Measurements from ENCODE around the gene AKAP6. TPM values are rescaled to one million over a fixed set of nuclear protein-coding genes. Genes with fewer than 3 reads are reported as not detected.

AKAP6 gene
- total RNA-seq, 1 donor from 2014 or later, result 600 TPM

DNA sequence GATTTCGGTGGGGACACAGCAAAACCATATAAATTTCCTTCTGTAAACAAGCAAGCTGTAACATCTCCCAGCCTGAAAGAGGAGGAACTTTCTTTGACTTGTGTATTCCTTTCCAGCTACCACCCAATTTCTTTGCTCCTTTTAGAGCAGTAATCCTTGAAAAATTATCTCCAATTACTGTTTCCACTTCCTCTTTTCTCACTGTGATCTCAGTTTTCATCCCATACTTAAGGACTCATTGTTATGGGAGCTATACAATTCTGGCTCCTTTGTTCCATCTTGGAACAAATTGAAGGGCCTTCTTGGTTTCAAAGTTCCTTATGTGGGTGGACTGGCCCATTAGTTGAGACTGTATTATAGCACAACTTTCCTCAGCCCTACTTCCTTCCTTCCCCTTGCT is 152.6 kb downstream of the AKAP6 start:
- Mint-ChIP-seq H3K4me3 (ENCODE audit: unreplicated experiment) (no peak overlapping the region), H3K4me1 (ENCODE audit: low read depth, unreplicated experiment) (peaks cover 7% of the 10 kb centered on the region), H3K27me3 (ENCODE audit: unreplicated experiment) (no peaks in the 10 kb centered on the region), H3K36me3 (ENCODE audit: unreplicated experiment) (peaks cover 5% of the 10 kb centered on the region), H3K9me3 (ENCODE audit: unreplicated experiment) (peaks cover 7% of the 10 kb centered on the region), H3K27ac (ENCODE audit: unreplicated experiment) (no peak overlapping the region)
- TF ChIP-seq, protein P1, sequence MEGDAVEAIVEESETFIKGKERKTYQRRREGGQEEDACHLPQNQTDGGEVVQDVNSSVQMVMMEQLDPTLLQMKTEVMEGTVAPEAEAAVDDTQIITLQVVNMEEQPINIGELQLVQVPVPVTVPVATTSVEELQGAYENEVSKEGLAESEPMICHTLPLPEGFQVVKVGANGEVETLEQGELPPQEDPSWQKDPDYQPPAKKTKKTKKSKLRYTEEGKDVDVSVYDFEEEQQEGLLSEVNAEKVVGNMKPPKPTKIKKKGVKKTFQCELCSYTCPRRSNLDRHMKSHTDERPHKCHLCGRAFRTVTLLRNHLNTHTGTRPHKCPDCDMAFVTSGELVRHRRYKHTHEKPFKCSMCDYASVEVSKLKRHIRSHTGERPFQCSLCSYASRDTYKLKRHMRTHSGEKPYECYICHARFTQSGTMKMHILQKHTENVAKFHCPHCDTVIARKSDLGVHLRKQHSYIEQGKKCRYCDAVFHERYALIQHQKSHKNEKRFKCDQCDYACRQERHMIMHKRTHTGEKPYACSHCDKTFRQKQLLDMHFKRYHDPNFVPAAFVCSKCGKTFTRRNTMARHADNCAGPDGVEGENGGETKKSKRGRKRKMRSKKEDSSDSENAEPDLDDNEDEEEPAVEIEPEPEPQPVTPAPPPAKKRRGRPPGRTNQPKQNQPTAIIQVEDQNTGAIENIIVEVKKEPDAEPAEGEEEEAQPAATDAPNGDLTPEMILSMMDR (IDR thresholded peaks at IDR 0.05; ENCODE audit: partially characterized antibody, unreplicated experiment), result no peak
- DNase-seq, result no peak

DNA sequence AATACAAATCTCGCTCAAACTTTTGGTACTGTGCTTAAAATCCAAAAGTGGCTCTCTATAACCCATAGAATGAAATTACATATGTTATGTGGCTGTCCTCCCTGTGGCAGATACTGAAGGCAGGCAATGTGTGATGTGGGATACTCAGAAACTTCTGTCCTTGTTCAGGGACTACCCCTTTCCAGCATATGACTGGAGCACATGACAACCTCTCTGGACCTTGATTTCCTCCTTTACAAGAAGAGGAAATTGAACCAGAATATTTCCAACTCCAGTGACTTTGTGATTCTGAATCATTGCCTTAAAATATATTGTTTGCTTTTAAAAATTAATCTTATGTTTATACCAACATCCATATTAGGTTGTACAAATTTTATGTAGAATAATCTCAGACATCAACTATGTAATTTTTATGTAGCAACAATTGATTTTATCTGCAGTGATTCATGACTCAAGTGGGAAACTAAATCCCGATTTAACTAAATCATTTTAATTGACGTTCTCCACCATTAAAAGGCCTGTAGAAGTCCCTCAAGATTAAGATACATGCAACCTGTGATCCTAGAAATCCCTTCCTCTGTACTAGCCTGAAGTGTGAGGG is 162.4 kb downstream of the AKAP6 start:
- TF ChIP-seq, protein P1 (IDR thresholded peaks at IDR 0.05; ENCODE audit: partially characterized antibody, unreplicated experiment), result no peak
- peaks cover 14% of the 10 kb centered on the region for H3K9me3 Mint-ChIP-seq (ENCODE audit: unreplicated experiment)
- H3K4me1 Mint-ChIP-seq (ENCODE audit: low read depth, unreplicated experiment), result peaks cover 19% of the 10 kb centered on the region
- H3K27me3 Mint-ChIP-seq (ENCODE audit: unreplicated experiment), result peaks cover 12% of the 10 kb centered on the region
- H3K36me3 Mint-ChIP-seq (ENCODE audit: unreplicated experiment), result peaks cover 5% of the 10 kb centered on the region
- peak overlapping the region; percentile 7 for H3K27ac Mint-ChIP-seq (ENCODE audit: unreplicated experiment)
- H3K4me3 Mint-ChIP-seq (ENCODE audit: unreplicated experiment), result peak overlapping the region; percentile 31
- no peak for DNase-seq

DNA sequence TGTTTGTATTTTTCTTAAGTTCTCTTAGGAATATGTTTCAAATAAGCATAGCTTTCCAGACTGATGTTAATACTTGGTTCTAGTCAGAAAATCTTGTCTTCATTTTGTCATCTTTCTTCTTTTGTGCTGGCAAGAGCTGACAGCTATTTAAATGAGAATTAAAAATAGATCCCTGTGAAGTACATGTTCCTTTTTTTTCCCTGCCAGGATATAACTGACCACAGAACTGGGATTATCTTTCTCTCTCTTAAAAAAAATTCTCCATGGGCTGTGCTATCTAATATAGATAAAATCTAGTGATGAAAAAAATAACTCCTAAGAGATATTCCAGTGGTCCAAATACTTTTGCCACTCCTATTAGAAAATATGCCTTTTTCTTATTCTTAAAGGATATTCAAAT is 163.4 kb downstream of the AKAP6 start:
- TF ChIP-seq, protein P1 (IDR thresholded peaks at IDR 0.05; ENCODE audit: partially characterized antibody, unreplicated experiment), result no peak
- Mint-ChIP-seq H3K27ac (ENCODE audit: unreplicated experiment) (no peak overlapping the region), H3K4me1 (ENCODE audit: low read depth, unreplicated experiment) (peaks cover 19% of the 10 kb centered on the region), H3K27me3 (ENCODE audit: unreplicated experiment) (peaks cover 10% of the 10 kb centered on the region), H3K4me3 (ENCODE audit: unreplicated experiment) (no peak overlapping the region), H3K9me3 (ENCODE audit: unreplicated experiment) (peaks cover 11% of the 10 kb centered on the region), H3K36me3 (ENCODE audit: unreplicated experiment) (peaks cover 3% of the 10 kb centered on the region)
- DNase-seq, result no peak

DNA sequence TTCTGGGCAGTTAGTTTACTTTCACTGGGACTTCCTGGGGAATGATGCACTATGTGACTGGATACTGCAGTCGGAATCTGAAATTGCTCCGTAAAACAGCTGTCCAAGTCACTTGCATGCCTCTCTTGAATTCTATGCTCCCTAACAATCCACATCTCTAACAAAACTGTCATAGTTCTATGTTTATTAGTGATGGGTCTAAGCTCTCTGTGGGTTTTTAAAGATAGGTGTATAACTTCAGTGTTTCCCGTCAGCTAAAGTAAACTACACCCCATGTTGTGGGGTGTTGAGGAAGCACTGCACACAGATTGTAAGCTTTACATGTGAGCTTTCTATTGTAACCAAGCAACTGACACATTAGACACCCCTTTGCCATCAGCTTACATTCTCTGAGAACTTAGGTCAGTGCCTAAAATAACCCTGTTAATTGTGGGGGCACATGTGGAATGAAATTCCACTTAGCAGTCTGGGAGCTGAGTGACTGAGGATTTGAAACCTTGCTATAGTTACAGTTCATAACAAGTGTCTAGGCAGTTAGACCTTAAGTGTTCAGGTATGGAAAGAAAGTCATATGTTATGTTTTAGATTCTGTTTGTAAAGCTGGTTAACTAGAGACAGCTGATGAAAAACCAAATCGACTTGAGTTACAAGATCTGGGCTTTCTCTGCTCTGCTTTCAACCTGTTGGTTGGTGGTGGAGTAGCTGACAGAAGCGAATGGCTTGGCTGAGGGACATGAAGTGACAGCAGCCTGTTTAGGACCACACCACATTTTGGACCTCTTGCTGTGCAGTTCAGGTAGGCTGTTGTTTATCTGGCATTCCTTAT is 165.7 kb downstream of the AKAP6 start:
- peaks cover 6% of the 10 kb centered on the region for H3K9me3 Mint-ChIP-seq (ENCODE audit: unreplicated experiment)
- no peak for DNase-seq
- peaks cover 14% of the 10 kb centered on the region for H3K4me1 Mint-ChIP-seq (ENCODE audit: low read depth, unreplicated experiment)
- no peak overlapping the region for H3K4me3 Mint-ChIP-seq (ENCODE audit: unreplicated experiment)
- peaks cover 6% of the 10 kb centered on the region for H3K27me3 Mint-ChIP-seq (ENCODE audit: unreplicated experiment)
- H3K27ac Mint-ChIP-seq (ENCODE audit: unreplicated experiment), result no peak overlapping the region
- TF ChIP-seq, protein P1 (IDR thresholded peaks at IDR 0.05; ENCODE audit: partially characterized antibody, unreplicated experiment), result no peak
- H3K36me3 Mint-ChIP-seq (ENCODE audit: unreplicated experiment), result no peaks in the 10 kb centered on the region

DNA sequence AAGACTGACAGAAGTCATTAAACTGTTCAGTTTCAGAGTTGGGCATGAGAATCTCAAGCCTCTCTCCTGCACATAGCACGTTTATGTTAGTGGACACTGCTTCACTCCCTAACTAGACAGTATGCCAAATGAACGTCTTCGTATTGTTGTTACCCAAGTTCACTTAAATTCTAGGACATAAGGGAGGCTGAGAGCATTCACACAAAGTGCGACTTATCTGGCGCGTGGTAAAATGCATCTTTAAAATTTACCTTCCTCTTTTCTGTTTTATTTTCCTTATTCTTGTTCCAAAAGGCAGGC is 166.3 kb downstream of the AKAP6 start:
- no peak overlapping the region for H3K4me3 Mint-ChIP-seq (ENCODE audit: unreplicated experiment)
- DNase-seq, result no peak
- TF ChIP-seq, protein P1 (IDR thresholded peaks at IDR 0.05; ENCODE audit: partially characterized antibody, unreplicated experiment), result no peak
- H3K27ac Mint-ChIP-seq (ENCODE audit: unreplicated experiment), result no peak overlapping the region
- no peaks in the 10 kb centered on the region for H3K36me3 Mint-ChIP-seq (ENCODE audit: unreplicated experiment)
- H3K4me1 Mint-ChIP-seq (ENCODE audit: low read depth, unreplicated experiment), result peaks cover 13% of the 10 kb centered on the region
- H3K9me3 Mint-ChIP-seq (ENCODE audit: unreplicated experiment), result peaks cover 6% of the 10 kb centered on the region
- H3K27me3 Mint-ChIP-seq (ENCODE audit: unreplicated experiment), result peaks cover 5% of the 10 kb centered on the region

All from glutamatergic neuron (in vitro differentiated cells).